ENCODE data around the gene HIF3A. TPM values are rescaled to one million over a fixed set of nuclear protein-coding genes. Genes with fewer than 3 reads are reported as not detected.

The HIF3A gene
- total and polyA plus RNA-seq, 9 of the 15 experiments (the other 6 are each of a cell fraction or from before 2014, with no cell fraction given), result 0.29 TPM; not detected in 8

DNA sequence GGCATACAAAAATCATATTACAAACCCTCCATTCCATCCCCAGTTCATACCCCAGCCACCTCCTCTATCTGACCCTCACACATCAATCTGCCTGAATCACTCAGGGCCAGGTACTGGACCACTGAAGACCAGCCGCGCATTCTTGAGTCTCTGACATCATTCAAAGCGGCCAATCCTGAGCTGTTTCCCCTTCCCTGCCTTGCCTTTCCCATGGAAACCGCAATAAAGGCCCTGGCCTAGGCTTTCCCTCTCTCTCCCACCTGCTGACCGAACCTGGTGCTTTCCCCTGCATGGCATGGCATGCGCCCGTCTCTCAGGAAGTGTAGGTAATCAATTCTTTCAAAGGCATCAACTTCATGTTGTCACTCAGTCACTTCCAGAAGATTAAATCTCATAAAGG lies 17.7 kb upstream of the HIF3A start (continued):
- TF ChIP-seq, protein P1, sequence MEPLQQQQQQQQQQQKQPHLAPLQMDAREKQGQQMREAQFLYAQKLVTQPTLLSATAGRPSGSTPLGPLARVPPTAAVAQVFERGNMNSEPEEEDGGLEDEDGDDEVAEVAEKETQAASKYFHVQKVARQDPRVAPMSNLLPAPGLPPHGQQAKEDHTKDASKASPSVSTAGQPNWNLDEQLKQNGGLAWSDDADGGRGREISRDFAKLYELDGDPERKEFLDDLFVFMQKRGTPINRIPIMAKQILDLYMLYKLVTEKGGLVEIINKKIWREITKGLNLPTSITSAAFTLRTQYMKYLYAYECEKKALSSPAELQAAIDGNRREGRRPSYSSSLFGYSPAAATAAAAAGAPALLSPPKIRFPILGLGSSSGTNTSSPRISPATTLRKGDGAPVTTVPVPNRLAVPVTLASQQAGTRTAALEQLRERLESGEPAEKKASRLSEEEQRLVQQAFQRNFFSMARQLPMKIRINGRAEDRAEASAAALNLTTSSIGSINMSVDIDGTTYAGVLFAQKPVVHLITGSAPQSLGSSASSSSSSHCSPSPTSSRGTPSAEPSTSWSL (CRISPR knock-in tag; IDR thresholded peaks at IDR 0.05; ENCODE audit: borderline replicate concordance), result no peak
- no peak for TF ChIP-seq ILK (tag; IDR thresholded peaks at IDR 0.05; ENCODE audit: borderline replicate concordance, low read depth)

DNA sequence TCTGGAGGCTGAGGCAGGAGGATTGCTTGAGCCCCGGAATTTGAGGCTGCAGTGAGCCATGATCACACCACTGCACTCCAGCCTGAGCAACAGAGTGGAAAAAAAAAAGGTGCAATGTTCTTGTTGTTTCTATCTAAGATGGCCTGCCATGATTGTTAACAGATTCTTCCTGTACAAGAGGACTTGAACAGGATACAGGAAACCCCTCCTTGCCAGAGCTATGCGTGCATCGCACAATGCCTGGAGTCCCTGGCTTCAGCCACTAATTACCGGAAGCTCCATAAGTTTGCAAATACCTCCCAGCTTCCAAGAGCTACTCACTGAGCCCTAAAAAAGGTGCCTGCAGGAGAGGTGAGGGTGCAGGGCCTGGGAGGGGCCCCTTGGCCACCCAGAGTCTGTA lies 13.1 kb upstream of the HIF3A start:
- 3% methylated on average over 4 of the region's 4 CpGs for WGBS (ENCODE audit: insufficient coverage, low coverage, missing lambda C conversion rate)
- H3K9ac ChIP-seq (ENCODE audit: insufficient read depth in 1 of 2, low read depth in 2 of 2, low read length in 2 of 2), result no peak overlapping the region
- no peak for DNase-seq (ENCODE audit: extremely low read depth in 1 of 4, low spot score in 3 of 4)
- no peak for FAIRE-seq
- H3K4me2 ChIP-seq (ENCODE audit: insufficient read depth, low read length), result no peak overlapping the region
- H3K9me1 ChIP-seq (ENCODE audit: control insufficient read depth, insufficient read depth, low read length), result no peaks in the 10 kb centered on the region
- ATAC-seq, result no peak
- no TSS peak for BruUV-seq (replicated peaks)
- no peaks in the 10 kb centered on the region for H4K20me1 ChIP-seq (replicated peaks; ENCODE audit: control insufficient read depth, insufficient read depth, low read length)
- no peak overlapping the region for H3K4me3 ChIP-seq
- peaks cover 11 to 42% of the 10 kb centered on the region in 2 experiments; a peak in 4 of 5 replicates for H3K27me3 ChIP-seq (ENCODE audit: control insufficient read depth in 2 of 2, insufficient read depth in 2 of 2, low read length in 2 of 2)
- H3K36me3 ChIP-seq (ENCODE audit: control insufficient read depth, insufficient read depth, low read length), result no peaks in the 10 kb centered on the region
- H2AFZ ChIP-seq (ENCODE audit: low read depth, low read length), result no peak overlapping the region
- H3K27ac ChIP-seq (ENCODE audit: extremely low read depth, low read depth, low read length), result no peak overlapping the region
- ChIA-PET CTCF (ENCODE audit: low intra/inter-chr PET ratio) (no interaction called here), POLR2A (interaction anchor here (0.7 kb wide), 2 partner anchors 80 to 205 kb away, joined by 3 read pairs; no protein-coding TSS in a partner anchor)
- no peaks in the 10 kb centered on the region for H3K79me2 ChIP-seq (ENCODE audit: control insufficient read depth, insufficient read depth, low read length)
- no peaks in the 10 kb centered on the region for H3K9me3 ChIP-seq (replicated peaks; ENCODE audit: control insufficient read depth, insufficient read depth, low read depth, low read length)
- intact Hi-C loops (cut with micrococcal nuclease), result no loop called here
- in situ Hi-C loops (cut with MboI), result loop anchor here (5.0 kb wide), 2 partner anchors 99 to 229 kb away; no protein-coding TSS in a partner anchor
- H3K4me1 ChIP-seq (replicated peaks in 1 of 2; ENCODE audit: control insufficient read depth in 2 of 2, insufficient read depth in 2 of 2, low read length in 2 of 2), result no peaks in the 10 kb centered on the region; a peak in 1 of 5 replicates
- TF ChIP-seq ZNF699 (CRISPR knock-in tag; IDR thresholded peaks at IDR 0.05; ENCODE audit: insufficient replicate concordance), result no peak
- TF ChIP-seq CTBP1 (IDR thresholded peaks at IDR 0.05; ENCODE audit: borderline replicate concordance), result no peak
- no peak for TF ChIP-seq ZNF263 (CRISPR knock-in tag; IDR thresholded peaks at IDR 0.05; ENCODE audit: borderline replicate concordance)
- no peak for TF ChIP-seq ADNP (tag; IDR thresholded peaks at IDR 0.05)
- no peak for TF ChIP-seq POLR2G (IDR thresholded peaks at IDR 0.05; ENCODE audit: low read depth, low read length)
- no peak for TF ChIP-seq CHD1 (IDR thresholded peaks at IDR 0.05; ENCODE audit: low read length)
- TF ChIP-seq SRSF1 (IDR thresholded peaks at IDR 0.05; ENCODE audit: low read depth, low read length), result no peak
- no peak for TF ChIP-seq RUNX1 (IDR thresholded peaks at IDR 0.05; ENCODE audit: low read depth)
- no peak for TF ChIP-seq ZNF282 (CRISPR knock-in tag; IDR thresholded peaks at IDR 0.05)
- no peak for TF ChIP-seq SIX5 (IDR thresholded peaks at IDR 0.05; ENCODE audit: borderline replicate concordance in 1 of 2, insufficient read depth in 1 of 2, low read depth in 1 of 2, low read length in 2 of 2)
- no peak for TF ChIP-seq SNRNP70 (optimal IDR thresholded peaks at IDR 0.05; ENCODE audit: low read depth, low read length)
- TF ChIP-seq, protein P2, sequence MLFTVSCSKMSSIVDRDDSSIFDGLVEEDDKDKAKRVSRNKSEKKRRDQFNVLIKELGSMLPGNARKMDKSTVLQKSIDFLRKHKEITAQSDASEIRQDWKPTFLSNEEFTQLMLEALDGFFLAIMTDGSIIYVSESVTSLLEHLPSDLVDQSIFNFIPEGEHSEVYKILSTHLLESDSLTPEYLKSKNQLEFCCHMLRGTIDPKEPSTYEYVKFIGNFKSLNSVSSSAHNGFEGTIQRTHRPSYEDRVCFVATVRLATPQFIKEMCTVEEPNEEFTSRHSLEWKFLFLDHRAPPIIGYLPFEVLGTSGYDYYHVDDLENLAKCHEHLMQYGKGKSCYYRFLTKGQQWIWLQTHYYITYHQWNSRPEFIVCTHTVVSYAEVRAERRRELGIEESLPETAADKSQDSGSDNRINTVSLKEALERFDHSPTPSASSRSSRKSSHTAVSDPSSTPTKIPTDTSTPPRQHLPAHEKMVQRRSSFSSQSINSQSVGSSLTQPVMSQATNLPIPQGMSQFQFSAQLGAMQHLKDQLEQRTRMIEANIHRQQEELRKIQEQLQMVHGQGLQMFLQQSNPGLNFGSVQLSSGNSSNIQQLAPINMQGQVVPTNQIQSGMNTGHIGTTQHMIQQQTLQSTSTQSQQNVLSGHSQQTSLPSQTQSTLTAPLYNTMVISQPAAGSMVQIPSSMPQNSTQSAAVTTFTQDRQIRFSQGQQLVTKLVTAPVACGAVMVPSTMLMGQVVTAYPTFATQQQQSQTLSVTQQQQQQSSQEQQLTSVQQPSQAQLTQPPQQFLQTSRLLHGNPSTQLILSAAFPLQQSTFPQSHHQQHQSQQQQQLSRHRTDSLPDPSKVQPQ (CRISPR knock-in tag; IDR thresholded peaks at IDR 0.05; ENCODE audit: borderline replicate concordance), result no peak
- no peak for TF ChIP-seq ZNF77 (CRISPR knock-in tag; IDR thresholded peaks at IDR 0.05)
- TF ChIP-seq KHSRP (IDR thresholded peaks at IDR 0.05), result no peak
- TF ChIP-seq POLR2AphosphoS2 (IDR thresholded peaks at IDR 0.05; ENCODE audit: low read length), result no peak
